Stimulated activated effector memory CD8-positive, alpha-beta T cell treated with anti-CD3 and anti-CD28 coated beads, Interleukin-12 subunit alpha, Interleukin-12 subunit beta, amount 100 ng/mL, for 72 hours (primary cell): Measurements from ENCODE around the gene RPS25.
A peak's percentile ranks its signal among the peaks of the same experiment; 100 is the strongest.
"Not testable (repeated sequence)": the region's sequence is repeated elsewhere in the genome, so short reads cannot be mapped to it uniquely, and the experiment has no call there.

Experiments
- ATAC-seq: fragments of 150-1000 bp; cut with Tn5 transposase; 2 replicates; pipeline ENCODE4 v1.10.0; 2021
- DNase-seq, 2 donors: peaks; one replicate each; pipeline ENCODE4 v3.0.0; 2021 to 2022; ENCODE audit warnings: low spot score in 2 of 2
- H3K27ac Mint-ChIP-seq: one replicate; pipeline ENCODE4 v1.8.0; 2022; ENCODE audit warnings: mild to moderate bottlenecking, mixed read lengths
- H3K36me3 Mint-ChIP-seq: one replicate; pipeline ENCODE4 v1.8.0; 2022; ENCODE audit warnings: mild to moderate bottlenecking, mixed read lengths
- H3K4me1 Mint-ChIP-seq: one replicate; pipeline ENCODE4 v1.8.0; 2022; ENCODE audit warnings: mixed read lengths
- H3K4me3 Mint-ChIP-seq: one replicate; pipeline ENCODE4 v1.8.0; 2022; ENCODE audit warnings: mild to moderate bottlenecking, mixed read lengths
- H3K9me3 Mint-ChIP-seq: one replicate; pipeline ENCODE4 v1.8.0; 2022; ENCODE audit warnings: mixed read lengths

Gene RPS25

DNA sequence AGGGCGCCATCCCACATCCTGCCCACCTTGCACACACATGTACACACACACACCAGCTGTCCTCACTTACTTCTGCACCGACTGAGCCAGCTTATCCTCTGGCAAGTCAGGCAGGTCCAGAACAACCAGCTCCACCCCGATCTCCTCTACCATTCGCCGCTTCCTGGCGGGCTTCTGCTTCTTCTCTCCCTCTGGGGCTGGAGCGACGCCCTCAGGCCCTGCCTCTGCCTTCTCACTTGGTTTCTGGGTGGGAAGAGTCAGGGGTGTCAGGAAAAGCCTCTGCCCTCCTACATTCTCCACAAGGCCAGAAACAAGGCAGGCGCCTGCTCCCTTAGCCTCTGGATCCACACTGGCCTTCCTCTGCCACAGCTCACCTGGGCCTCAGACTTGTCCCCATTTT, 30.5 kb upstream of the RPS25 start:
- no peak overlapping the region for H3K4me3 Mint-ChIP-seq
- peak overlapping the region; percentile 69 for H3K27ac Mint-ChIP-seq
- DNase-seq: no peak
- ATAC-seq: no peak
- H3K36me3 Mint-ChIP-seq: peaks cover 99% of the 10 kb centered on the region
- no peaks in the 10 kb centered on the region for H3K9me3 Mint-ChIP-seq
- H3K4me1 Mint-ChIP-seq: peaks cover 36% of the 10 kb centered on the region

DNA sequence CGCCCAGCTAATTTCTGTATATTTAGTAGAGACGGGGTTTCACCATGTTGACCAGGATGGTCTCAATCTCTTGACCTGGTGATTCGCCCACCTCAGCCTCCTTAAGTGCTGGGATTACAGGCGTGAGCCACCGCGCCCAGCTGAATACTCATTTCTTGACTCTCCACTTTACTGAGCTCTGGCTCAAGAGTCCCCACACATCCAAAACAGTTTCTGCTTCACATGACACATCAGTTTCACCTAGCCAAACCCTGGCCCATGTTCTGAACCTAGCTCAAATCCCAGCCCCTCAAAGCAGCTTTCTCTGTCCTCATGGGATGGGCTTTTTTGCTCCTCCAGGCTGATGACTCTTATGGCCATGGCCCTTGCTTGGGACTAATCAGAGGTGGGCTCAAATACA, 29.1 kb upstream of the RPS25 start:
- no peaks in the 10 kb centered on the region for H3K9me3 Mint-ChIP-seq
- peak overlapping the region; percentile 69 for H3K27ac Mint-ChIP-seq
- peaks cover 85% of the 10 kb centered on the region for H3K36me3 Mint-ChIP-seq
- peak; percentile 68 for ATAC-seq
- H3K4me1 Mint-ChIP-seq: peaks cover 21% of the 10 kb centered on the region
- no peak for DNase-seq
- H3K4me3 Mint-ChIP-seq: no peak overlapping the region

DNA sequence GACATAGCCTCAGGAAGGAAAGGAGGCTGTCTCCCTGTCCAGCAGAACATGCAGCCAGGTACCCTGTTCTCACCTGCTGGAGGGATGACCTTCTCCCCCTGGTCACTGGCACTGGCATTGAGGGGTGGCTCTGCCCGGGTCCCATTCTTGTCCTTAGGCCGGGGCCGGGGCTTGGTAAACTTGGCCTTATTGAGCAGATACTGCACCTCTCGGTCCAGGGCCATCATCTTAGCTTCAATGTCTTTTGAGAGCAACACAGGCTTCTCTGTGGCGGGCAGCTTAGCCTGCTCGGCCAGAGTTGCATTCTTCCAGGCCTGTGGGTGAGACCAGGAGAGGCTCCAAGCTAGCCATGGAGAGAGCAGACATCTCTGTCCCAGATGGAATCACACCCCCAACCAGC, 28.3 kb upstream of the RPS25 start:
- H3K36me3 Mint-ChIP-seq: peaks cover 78% of the 10 kb centered on the region
- DNase-seq (no peak), ATAC-seq (no peak)
- no peaks in the 10 kb centered on the region for H3K9me3 Mint-ChIP-seq
- no peak overlapping the region for H3K4me3 Mint-ChIP-seq
- H3K4me1 Mint-ChIP-seq: peaks cover 21% of the 10 kb centered on the region
- peak overlapping the region; percentile 69 for H3K27ac Mint-ChIP-seq

DNA sequence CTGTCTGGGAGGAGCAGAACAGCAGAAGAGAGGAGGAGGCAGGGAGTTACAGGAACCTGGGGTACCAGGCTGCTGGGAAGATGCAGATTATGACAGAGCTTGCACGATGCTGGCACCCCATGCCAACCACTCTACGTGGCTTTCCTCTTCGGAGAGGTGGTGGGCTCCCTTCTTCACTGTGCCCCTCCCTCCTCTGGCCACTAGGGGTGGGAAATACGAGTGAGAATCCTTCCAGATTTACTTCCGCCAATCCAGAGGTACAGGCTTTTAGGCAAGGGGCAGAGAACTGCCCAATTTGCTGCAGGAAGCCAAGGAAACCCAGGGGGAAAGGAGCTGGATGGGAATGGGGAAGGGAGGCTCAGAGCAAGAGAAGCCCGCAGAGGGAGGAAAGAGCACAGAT, 26.6 kb upstream of the RPS25 start:
- Mint-ChIP-seq H3K4me3 (no peak overlapping the region), H3K4me1 (peaks cover 16% of the 10 kb centered on the region), H3K36me3 (peaks cover 60% of the 10 kb centered on the region), H3K27ac (no peak overlapping the region), H3K9me3 (no peaks in the 10 kb centered on the region)
- no peak for ATAC-seq
- DNase-seq: no peak

DNA sequence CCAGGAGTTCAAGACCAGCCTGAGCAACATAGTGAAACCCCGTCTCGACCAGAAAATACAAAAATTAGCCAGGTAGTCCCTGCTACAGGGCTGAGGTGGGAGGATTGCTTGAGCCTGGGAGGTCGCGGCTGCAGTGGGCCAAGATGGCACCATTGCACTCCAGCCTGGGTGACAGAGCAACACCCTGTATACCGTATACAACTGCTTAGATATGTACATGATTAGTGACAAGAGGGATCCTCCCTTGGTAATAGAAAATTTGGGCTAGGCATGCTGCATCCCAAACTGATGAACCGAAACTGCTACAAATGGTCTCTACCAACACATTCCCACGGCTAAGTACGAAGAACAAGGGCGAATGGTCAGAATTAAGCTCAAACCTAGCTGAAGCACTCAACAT, 24.8 kb upstream of the RPS25 start:
- H3K4me1 Mint-ChIP-seq: peaks cover 16% of the 10 kb centered on the region
- H3K9me3 Mint-ChIP-seq: no peaks in the 10 kb centered on the region
- no peak for DNase-seq
- ATAC-seq: no peak
- H3K36me3 Mint-ChIP-seq: peaks cover 42% of the 10 kb centered on the region
- no peak overlapping the region for H3K27ac Mint-ChIP-seq
- no peak overlapping the region for H3K4me3 Mint-ChIP-seq

DNA sequence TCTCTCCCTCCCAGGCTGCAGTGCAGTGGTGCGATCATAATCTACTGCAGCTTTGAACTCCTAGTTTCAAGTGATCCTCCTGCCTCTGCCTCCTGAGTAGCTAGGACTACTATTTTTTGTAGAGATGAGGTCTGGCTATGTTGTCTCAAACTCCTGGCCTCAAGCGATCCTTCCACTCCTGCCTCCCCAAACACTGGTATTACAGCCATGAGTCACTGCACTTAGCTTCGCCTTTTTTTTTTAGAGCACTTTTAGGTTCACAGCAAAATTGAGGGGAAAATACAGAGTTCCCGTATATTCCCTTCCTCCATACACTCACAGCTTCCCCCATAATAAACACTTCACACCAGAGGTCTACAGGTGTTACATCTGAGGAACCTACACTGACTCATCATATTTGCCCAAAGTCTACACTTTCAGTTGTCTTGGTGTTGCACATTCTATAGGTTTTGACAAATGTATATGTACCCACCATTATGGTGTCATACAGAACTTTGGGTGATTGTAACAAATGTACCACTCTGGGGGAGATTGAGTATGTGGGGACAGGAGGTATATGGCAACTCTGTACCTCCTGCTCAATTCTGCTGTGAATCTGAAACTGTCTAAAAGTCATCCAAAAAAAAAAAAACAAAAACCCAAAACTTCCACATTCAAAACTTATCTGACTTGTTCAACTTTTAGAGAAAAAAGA, 23.8 kb upstream of the RPS25 start:
- H3K9me3 Mint-ChIP-seq: no peaks in the 10 kb centered on the region
- peaks cover 10% of the 10 kb centered on the region for H3K4me1 Mint-ChIP-seq
- no peak for DNase-seq
- H3K27ac Mint-ChIP-seq: no peak overlapping the region
- peak; percentile 55 for ATAC-seq
- H3K36me3 Mint-ChIP-seq: peaks cover 33% of the 10 kb centered on the region
- no peak overlapping the region for H3K4me3 Mint-ChIP-seq

DNA sequence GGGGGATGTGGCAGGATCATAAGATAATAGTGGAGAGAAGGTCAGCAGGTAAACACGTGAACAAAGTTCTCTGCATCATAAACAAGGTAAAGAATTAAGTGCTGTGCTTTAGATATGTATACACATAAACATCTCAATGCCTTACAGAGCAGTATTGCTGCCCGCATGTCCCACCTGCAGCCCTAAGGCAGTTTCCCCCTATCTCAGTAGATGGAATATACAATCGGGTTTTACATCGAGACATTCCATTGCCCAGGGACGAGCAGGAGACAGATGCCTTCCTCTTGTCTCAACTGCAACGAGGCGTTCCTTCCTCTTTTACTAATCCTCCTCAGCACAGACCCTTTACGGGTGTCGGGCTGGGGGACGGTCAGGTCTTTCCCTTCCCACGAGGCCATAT, 21.3 kb upstream of the RPS25 start:
- not testable (repeated sequence) for H3K4me3 Mint-ChIP-seq, H3K36me3 Mint-ChIP-seq, DNase-seq, H3K9me3 Mint-ChIP-seq, H3K4me1 Mint-ChIP-seq, ATAC-seq, H3K27ac Mint-ChIP-seq

DNA sequence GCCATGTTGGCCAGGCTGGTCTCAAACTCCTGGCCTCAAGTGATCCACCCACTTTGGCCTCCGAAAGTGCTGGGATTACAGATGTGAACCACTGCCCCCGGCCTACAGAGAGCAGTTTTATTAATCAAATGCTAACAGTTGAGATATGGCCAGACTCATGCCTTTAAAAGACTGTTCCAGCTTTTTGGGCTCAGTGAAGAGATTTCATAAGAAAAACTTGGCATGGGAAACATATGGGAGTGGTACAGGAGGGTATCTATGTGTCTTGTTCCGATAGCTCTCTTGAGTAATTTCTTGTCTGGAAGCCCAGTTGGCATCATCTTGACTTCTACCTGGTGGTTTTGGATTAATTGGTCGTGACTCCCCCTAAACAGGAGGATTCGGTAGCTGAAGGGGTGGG, 20.7 kb upstream of the RPS25 start:
- Mint-ChIP-seq H3K4me3 (no peak overlapping the region), H3K9me3 (no peaks in the 10 kb centered on the region), H3K4me1 (peaks cover 5% of the 10 kb centered on the region), H3K27ac (no peak overlapping the region), H3K36me3 (peaks cover 2% of the 10 kb centered on the region)
- DNase-seq: no peak
- ATAC-seq: no peak

DNA sequence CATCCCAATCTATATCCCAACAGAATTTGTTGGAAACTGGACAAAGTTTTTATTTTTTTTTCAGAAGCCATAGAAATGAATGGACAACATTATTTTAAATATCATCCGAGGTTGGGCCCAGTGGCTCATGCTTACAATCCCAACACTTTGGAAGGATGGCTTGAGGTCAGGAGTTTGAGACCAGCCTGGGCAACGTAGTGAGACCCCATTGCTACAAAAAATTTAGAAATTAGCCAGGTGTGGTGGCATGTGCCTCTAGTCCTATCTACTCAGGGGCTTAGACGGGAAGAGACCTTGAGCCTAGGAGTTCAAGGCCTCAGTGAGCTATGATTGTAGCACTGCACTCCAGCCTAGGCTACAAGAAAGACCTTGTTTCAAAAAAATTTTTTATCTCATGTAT, 16.7 kb upstream of the RPS25 start:
- Mint-ChIP-seq H3K27ac (no peak overlapping the region), H3K4me1 (peaks cover 3% of the 10 kb centered on the region), H3K36me3 (no peaks in the 10 kb centered on the region), H3K9me3 (no peaks in the 10 kb centered on the region), H3K4me3 (no peak overlapping the region)
- DNase-seq (no peak), ATAC-seq (no peak)

DNA sequence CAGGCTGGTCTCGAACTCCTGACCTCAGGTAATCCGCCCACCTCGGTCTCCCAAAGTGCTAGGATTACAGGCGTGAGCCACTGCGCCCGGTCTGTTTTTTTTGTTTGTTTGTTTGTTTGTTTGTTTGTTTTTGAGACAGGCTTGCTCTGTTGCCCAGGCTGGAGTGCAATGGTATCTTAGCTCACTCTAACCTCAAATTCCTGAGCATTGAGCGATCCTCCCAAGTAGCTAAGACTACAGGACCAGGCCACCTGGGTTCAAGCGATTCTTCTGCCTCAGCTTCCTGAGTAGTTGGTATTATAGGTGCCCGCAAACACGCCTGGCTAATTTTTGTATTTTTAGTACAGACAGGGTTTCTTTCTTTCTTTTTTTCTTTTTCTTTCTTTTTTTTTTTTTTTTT, 15.3 kb upstream of the RPS25 start:
- H3K4me3 Mint-ChIP-seq, H3K36me3 Mint-ChIP-seq: not testable (repeated sequence)

DNA sequence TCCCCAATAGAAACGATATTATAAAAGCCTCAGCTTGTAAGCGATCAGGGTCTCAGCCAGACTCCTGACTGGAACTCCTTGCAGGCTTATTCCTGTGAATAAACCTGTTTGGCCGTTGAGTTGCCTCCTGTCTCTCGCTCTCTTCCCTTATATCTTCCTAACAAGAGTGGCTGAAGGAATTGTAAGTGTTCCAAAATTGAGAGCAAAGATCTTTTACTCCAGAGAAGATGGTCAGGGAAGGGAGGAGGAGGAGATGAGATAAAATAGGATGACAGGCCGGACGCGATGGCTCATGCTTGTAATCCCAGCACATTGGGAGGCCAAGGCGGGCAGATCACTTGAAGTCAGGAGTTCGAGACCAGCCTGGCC, 13.8 kb upstream of the RPS25 start:
- H3K27ac Mint-ChIP-seq: no peak overlapping the region

More for the DNA sequence above, 15.3 kb upstream of the RPS25 start:
- peaks cover 16% of the 10 kb centered on the region for H3K4me1 Mint-ChIP-seq
- not testable (repeated sequence) for H3K27ac Mint-ChIP-seq, ATAC-seq, H3K9me3 Mint-ChIP-seq, DNase-seq

DNA sequence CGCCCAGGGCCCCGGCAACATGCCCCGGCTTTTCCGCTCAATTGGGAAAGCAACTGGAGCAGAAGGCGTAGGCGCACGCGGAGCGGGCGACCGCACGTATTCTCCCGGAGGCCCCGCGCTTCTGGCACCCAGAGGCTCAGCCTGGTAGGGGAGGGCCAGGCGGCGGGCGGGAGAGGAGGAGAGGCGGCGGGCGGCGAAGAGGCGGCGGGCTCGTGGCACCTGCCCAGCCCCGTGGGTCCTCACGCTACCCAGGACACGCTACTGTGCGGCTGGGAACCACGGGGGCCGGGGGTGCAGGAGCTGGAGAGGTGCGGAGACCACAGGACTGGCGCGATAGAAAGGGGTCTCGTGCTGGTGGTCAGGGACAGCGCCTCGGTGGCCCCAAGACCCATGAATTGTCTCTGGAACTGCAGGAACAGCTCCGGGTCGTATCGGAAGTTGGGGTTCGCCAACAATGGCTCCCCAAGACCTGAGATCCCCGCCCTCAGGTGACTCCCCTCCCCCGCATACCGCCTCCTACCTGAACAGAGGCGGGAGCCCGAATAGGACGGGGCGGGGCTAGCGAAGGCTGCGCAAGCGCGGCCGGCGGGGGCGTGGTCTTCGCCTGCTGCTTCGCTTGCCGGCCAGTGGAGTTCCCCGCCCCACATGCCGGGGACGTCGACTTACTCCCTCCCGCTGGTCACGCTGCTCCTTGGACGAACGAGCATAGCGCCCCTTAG, 12.3 kb upstream of the RPS25 start, which contains the start of gene SLC37A4:
Gene SLC37A4, minus strand, starts transcription at position 549 of the 719 bp plus-strand sequence.
- DNase-seq: peak; percentile 98 to 100
- Mint-ChIP-seq H3K9me3 (no peaks in the 10 kb centered on the region), H3K27ac (peak within 1 kb of the TSS; percentile 83), H3K36me3 (peaks cover 27% of the 10 kb centered on the region), H3K4me1 (peaks cover 25% of the 10 kb centered on the region), H3K4me3 (peak within 1 kb of the TSS; percentile 80)
- peak; percentile 92 for ATAC-seq

More for the DNA sequence above, 13.8 kb upstream of the RPS25 start:
- no peak for ATAC-seq
- H3K4me1 Mint-ChIP-seq: peaks cover 25% of the 10 kb centered on the region
- no peak overlapping the region for H3K4me3 Mint-ChIP-seq
- DNase-seq: no peak
- peaks cover 13% of the 10 kb centered on the region for H3K36me3 Mint-ChIP-seq
- H3K9me3 Mint-ChIP-seq: no peaks in the 10 kb centered on the region

DNA sequence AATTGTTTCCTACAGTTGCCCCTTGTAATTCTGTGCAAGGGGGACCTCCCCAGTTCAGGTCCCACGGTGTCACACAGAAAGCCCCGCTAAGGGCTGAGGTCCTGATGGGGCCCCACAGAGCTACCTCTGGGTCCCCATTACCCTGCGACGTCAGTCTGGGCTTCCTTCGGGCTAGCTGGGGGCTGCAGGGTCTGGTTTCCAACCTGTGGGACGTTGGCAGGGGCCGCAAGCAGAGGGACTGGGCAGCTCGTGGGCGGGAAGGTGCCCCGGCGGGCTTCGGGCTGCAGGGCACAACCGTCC, 11.8 kb upstream of the RPS25 start:
- H3K4me1 Mint-ChIP-seq: peaks cover 30% of the 10 kb centered on the region
- peak overlapping the region; percentile 83 for H3K27ac Mint-ChIP-seq
- H3K4me3 Mint-ChIP-seq: peak overlapping the region; percentile 80
- DNase-seq: peak in 1 of 2 donors; percentile 12
- peak; percentile 33 for ATAC-seq
- H3K9me3 Mint-ChIP-seq: no peaks in the 10 kb centered on the region
- H3K36me3 Mint-ChIP-seq: peaks cover 32% of the 10 kb centered on the region

DNA sequence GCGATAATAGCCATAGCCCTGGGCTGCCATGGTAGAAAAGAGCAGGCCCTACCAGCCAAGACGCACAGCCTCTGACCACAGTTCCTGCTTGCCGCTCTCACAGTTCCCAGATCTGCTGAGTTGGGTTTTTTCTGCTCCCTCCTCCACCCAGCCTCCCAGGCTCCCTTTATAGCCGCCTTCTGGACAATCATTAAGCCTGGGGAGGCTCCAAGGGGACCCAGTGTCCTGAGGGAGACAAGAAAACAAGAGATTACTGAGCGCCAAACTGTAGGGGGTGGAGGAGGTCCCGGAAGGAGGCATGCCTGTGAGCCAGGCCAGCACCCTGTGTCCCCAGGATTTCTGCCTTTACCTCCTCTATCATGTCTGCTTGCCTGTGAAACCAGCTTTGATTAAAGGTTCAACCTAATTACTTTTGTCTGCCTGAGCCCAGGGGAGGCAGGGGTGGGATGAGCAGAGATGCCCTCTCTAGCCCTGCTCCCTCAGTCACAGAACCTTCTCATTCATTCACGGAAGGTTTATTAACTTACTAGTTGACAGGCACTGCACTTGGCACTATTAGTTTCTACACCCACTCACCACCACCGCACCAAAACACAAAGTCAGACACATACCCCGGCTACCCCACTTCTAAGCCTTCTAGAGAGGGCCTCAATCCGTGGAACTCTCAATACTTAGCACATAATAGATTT, 11.3 kb upstream of the RPS25 start:
- Mint-ChIP-seq H3K9me3 (no peaks in the 10 kb centered on the region), H3K4me3 (peak overlapping the region; percentile 80), H3K36me3 (peaks cover 37% of the 10 kb centered on the region), H3K4me1 (peaks cover 35% of the 10 kb centered on the region), H3K27ac (peak overlapping the region; percentile 83)
- peak in 1 of 2 donors; percentile 19 for DNase-seq
- peak; percentile 55 for ATAC-seq

DNA sequence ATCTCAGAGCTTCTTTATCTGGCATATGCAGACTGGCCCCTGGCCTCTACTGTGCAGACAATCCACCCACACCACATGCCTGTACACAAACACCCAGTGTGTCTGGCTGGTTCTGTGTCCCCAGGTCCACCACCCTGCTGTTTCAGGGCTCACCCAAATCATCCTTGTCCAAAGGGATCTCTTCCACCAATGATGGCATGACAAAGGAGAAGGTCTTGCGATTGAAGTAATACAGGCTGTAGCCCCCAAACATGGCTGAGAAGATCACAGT, 10.9 kb upstream of the RPS25 start:
- Mint-ChIP-seq H3K27ac (peak overlapping the region; percentile 83), H3K36me3 (peaks cover 42% of the 10 kb centered on the region), H3K9me3 (no peaks in the 10 kb centered on the region), H3K4me1 (peaks cover 39% of the 10 kb centered on the region), H3K4me3 (peak overlapping the region; percentile 80)
- DNase-seq (no peak), ATAC-seq (no peak)
